ENCODE data around the gene GOLGA1. TPM values are rescaled to one million over a fixed set of nuclear protein-coding genes. Genes with fewer than 3 reads are reported as not detected.
"Not testable (repeated sequence)": the region's sequence is repeated elsewhere in the genome, so short reads cannot be mapped to it uniquely, and the experiment has no call there.

Gene GOLGA1
- total and polyA plus RNA-seq, 10 of the 15 experiments (the other 5 are each of a cell fraction or from before 2014, with no cell fraction given): 2.9 to 14.1 (median 8.1) TPM

GRCh38 chr9:124960409-124960752 lies 19.5 kb upstream of the GOLGA1 start:
- no peak overlapping the region for H3K9ac ChIP-seq (ENCODE audit: control insufficient read depth, insufficient read depth, low read length)
- in situ Hi-C loops (cut with MboI): no loop called here
- H3K4me2 ChIP-seq (ENCODE audit: control insufficient read depth, insufficient read depth): no peak overlapping the region
- H4K20me1 ChIP-seq (ENCODE audit: control insufficient read depth, insufficient read depth): no peaks in the 10 kb centered on the region
- 75% methylated on average over 2 of the region's 2 CpGs for WGBS (ENCODE audit: insufficient coverage, insufficient replicate concordance, low lambda C conversion rate, missing lambda C conversion rate)
- H3K4me1 ChIP-seq (ENCODE audit: control insufficient read depth, insufficient read depth, low read length): no peaks in the 10 kb centered on the region
- DNase-seq (ENCODE audit: low read depth, low spot score) (no peak), ATAC-seq (no peak), FAIRE-seq (no peak)
- SMC1A ChIA-PET (ENCODE audit: uncharacterized antibody, unreplicated experiment): interaction anchor here (1.1 kb wide), 1 partner anchor 118 kb away, joined by 3 read pairs; no protein-coding TSS in a partner anchor
- RAD21 ChIA-PET (ENCODE audit: unreplicated experiment): no interaction called here
- no peak overlapping the region for H3K27ac ChIP-seq (ENCODE audit: control insufficient read depth, insufficient read depth)
- H3K9me3 ChIP-seq (replicated peaks; ENCODE audit: control insufficient read depth, insufficient read depth, low read length): no peaks in the 10 kb centered on the region
- no peaks in the 10 kb centered on the region for H3K36me3 ChIP-seq (ENCODE audit: control insufficient read depth in 2 of 2, insufficient read depth in 2 of 2, low read length in 1 of 2)
- POLR2A ChIA-PET: interaction anchor here (0.7 to 1.2 kb wide), 2 partner anchors 30 to 188 kb away, joined by 4 to 7 read pairs; no protein-coding TSS in a partner anchor
- BruUV-seq (replicated peaks): no TSS peak
- TF ChIP-seq, protein P1, sequence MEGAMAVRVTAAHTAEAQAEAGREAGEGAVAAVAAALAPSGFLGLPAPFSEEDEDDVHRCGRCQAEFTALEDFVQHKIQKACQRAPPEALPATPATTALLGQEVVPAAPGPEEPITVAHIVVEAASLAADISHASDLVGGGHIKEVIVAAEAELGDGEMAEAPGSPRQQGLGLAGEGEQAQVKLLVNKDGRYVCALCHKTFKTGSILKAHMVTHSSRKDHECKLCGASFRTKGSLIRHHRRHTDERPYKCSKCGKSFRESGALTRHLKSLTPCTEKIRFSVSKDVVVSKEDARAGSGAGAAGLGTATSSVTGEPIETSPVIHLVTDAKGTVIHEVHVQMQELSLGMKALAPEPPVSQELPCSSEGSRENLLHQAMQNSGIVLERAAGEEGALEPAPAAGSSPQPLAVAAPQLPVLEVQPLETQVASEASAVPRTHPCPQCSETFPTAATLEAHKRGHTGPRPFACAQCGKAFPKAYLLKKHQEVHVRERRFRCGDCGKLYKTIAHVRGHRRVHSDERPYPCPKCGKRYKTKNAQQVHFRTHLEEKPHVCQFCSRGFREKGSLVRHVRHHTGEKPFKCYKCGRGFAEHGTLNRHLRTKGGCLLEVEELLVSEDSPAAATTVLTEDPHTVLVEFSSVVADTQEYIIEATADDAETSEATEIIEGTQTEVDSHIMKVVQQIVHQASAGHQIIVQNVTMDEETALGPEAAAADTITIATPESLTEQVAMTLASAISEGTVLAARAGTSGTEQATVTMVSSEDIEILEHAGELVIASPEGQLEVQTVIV (IDR thresholded peaks at IDR 0.05; ENCODE audit: borderline replicate concordance, partially characterized antibody): no peak
- no peak for TF ChIP-seq RUNX3 (IDR thresholded peaks at IDR 0.05; ENCODE audit: low read length)
- TF ChIP-seq LARP7 (IDR thresholded peaks at IDR 0.05): no peak
- TF ChIP-seq, protein P2, sequence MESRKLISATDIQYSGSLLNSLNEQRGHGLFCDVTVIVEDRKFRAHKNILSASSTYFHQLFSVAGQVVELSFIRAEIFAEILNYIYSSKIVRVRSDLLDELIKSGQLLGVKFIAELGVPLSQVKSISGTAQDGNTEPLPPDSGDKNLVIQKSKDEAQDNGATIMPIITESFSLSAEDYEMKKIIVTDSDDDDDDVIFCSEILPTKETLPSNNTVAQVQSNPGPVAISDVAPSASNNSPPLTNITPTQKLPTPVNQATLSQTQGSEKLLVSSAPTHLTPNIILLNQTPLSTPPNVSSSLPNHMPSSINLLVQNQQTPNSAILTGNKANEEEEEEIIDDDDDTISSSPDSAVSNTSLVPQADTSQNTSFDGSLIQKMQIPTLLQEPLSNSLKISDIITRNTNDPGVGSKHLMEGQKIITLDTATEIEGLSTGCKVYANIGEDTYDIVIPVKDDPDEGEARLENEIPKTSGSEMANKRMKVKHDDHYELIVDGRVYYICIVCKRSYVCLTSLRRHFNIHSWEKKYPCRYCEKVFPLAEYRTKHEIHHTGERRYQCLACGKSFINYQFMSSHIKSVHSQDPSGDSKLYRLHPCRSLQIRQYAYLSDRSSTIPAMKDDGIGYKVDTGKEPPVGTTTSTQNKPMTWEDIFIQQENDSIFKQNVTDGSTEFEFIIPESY (IDR thresholded peaks at IDR 0.05): no peak
- TF ChIP-seq CHD4 (IDR thresholded peaks at IDR 0.05): no peak
- no peak for TF ChIP-seq RELA (IDR thresholded peaks at IDR 0.05; ENCODE audit: borderline replicate concordance, partially characterized antibody)
- no peak for TF ChIP-seq PAX8 (IDR thresholded peaks at IDR 0.05)
- TF ChIP-seq EZH2 (IDR thresholded peaks at IDR 0.05; ENCODE audit: borderline replicate concordance, control insufficient read depth, low read depth, low read length): no peak
- no peak overlapping the region for H3K4me3 ChIP-seq
- intact Hi-C loops (cut with micrococcal nuclease; ENCODE audit: unreplicated experiment): no loop called here
- CTCF ChIA-PET: no interaction called here
- no peaks in the 10 kb centered on the region for H3K27me3 ChIP-seq (replicated peaks in 1 of 2; ENCODE audit: control insufficient read depth in 2 of 2, insufficient read depth in 2 of 2, low read length in 1 of 2)
- H2AFZ ChIP-seq (ENCODE audit: control insufficient read depth, low read depth, low read length): no peak overlapping the region
- no peaks in the 10 kb centered on the region for H3K79me2 ChIP-seq (ENCODE audit: control insufficient read depth, insufficient read depth, low read length)

- H3K4me1 ChIP-seq (ENCODE audit: control insufficient read depth, insufficient read depth, low read length); H3K27ac ChIP-seq (ENCODE audit: control insufficient read depth, insufficient read depth); H3K9me3 ChIP-seq (replicated peaks; ENCODE audit: control insufficient read depth, insufficient read depth, low read length); ATAC-seq; H4K20me1 ChIP-seq (ENCODE audit: control insufficient read depth, insufficient read depth); H3K79me2 ChIP-seq (ENCODE audit: control insufficient read depth, insufficient read depth, low read length); H3K4me2 ChIP-seq (ENCODE audit: control insufficient read depth, insufficient read depth); FAIRE-seq; H3K27me3 ChIP-seq (replicated peaks in 1 of 2; ENCODE audit: control insufficient read depth in 2 of 2, insufficient read depth in 2 of 2, low read length in 1 of 2); DNase-seq (ENCODE audit: low read depth, low spot score); CTCF ChIA-PET; H2AFZ ChIP-seq (ENCODE audit: control insufficient read depth, low read depth, low read length); in situ Hi-C loops (cut with MboI); H3K4me3 ChIP-seq; BruUV-seq (replicated peaks); H3K36me3 ChIP-seq (ENCODE audit: control insufficient read depth in 2 of 2, insufficient read depth in 2 of 2, low read length in 1 of 2); H3K9ac ChIP-seq (ENCODE audit: control insufficient read depth, insufficient read depth, low read length); intact Hi-C loops (cut with micrococcal nuclease; ENCODE audit: unreplicated experiment): not testable (repeated sequence)
- ChIA-PET POLR2A (interaction anchor here (1.2 kb wide), 1 partner anchor 29 kb away, joined by 4 read pairs; no protein-coding TSS in a partner anchor), SMC1A (ENCODE audit: uncharacterized antibody, unreplicated experiment) (interaction anchor here (0.7 to 1.1 kb wide), 2 partner anchors 119 to 183 kb away, joined by 3 read pairs; no protein-coding TSS in a partner anchor), RAD21 (ENCODE audit: unreplicated experiment) (interaction anchor here (0.7 kb wide), 1 partner anchor 356 kb away, joined by 4 read pairs; no protein-coding TSS in a partner anchor)
- 97% methylated on average over 8 of the region's 9 CpGs for WGBS (ENCODE audit: insufficient coverage, insufficient replicate concordance, low lambda C conversion rate, missing lambda C conversion rate)
Observed at GRCh38 chr9:124959671-124960408, 19.0 kb upstream of the GOLGA1 start.
